ENCODE results near the gene BAIAP3. TPM values are rescaled to one million over a fixed set of nuclear protein-coding genes. Genes with fewer than 3 reads are reported as not detected.

BAIAP3 gene
- total RNA-seq, 1 donor from 2014 or later, result 3.0 TPM

DNA sequence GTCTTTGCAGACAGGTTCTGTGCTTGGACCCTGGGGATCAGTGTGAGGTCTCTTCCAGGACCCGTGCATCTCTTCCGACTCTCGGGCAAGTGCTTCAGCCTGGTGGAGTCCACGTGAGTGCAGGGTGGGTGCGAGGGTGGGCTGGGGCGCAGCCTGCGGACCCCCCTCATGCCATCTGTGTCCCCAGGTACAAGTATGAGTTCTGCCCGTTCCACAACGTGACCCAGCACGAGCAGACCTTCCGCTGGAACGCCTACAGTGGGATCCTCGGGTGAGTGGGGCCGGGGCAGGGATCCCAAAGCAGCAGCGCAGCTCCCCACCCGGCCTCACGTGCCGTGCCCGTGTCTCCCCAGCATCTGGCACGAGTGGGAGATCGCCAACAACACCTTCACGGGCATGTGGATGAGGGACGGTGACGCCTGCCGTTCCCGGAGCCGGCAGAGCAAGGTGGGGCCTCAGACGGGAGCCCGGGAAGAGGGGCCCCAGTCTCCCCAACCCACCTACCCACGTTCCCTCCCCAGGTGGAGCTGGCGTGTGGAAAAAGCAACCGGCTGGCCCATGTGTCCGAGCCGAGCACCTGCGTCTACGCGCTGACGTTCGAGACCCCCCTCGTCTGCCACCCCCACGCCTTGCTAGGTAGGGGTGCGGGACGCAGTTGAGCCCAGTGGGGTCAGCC is 28.4 kb downstream of the BAIAP3 start:
- TF ChIP-seq, protein P1, sequence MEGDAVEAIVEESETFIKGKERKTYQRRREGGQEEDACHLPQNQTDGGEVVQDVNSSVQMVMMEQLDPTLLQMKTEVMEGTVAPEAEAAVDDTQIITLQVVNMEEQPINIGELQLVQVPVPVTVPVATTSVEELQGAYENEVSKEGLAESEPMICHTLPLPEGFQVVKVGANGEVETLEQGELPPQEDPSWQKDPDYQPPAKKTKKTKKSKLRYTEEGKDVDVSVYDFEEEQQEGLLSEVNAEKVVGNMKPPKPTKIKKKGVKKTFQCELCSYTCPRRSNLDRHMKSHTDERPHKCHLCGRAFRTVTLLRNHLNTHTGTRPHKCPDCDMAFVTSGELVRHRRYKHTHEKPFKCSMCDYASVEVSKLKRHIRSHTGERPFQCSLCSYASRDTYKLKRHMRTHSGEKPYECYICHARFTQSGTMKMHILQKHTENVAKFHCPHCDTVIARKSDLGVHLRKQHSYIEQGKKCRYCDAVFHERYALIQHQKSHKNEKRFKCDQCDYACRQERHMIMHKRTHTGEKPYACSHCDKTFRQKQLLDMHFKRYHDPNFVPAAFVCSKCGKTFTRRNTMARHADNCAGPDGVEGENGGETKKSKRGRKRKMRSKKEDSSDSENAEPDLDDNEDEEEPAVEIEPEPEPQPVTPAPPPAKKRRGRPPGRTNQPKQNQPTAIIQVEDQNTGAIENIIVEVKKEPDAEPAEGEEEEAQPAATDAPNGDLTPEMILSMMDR (IDR thresholded peaks at IDR 0.05), result no peak
- no peak for DNase-seq
- Histone ChIP-seq H3K27ac (no peak overlapping the region), H3K27me3 (no peaks in the 10 kb centered on the region), H3K4me1 (no peaks in the 10 kb centered on the region), H3K9me3 (no peaks in the 10 kb centered on the region), H3K36me3 (peaks cover 69% of the 10 kb centered on the region), H3K4me3 (no peak overlapping the region)
- intact Hi-C loops (cut with DNase I), result no loop called here
- ATAC-seq, result no peak

DNA sequence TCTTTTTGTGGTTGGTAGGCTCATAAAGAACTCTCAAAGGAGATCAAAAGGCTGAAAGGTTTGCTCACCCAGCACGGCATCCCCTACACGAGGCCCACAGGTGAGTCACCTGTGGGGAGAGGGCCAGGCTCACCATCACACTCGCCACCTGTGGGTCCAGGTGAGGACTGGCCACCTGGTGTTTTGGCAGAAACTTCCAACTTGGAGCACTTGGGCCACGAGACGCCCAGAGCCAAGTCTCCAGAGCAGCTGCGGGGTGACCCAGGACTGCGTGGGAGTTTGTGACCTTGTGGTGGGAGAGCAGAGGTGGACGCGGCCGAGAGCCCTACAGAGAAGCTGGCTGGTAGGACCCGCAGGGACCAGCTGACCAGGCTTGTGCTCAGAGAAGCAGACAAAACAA is 29.4 kb downstream of the BAIAP3 start:
- Histone ChIP-seq H3K36me3 (peaks cover 69% of the 10 kb centered on the region), H3K27me3 (no peaks in the 10 kb centered on the region), H3K4me3 (no peak overlapping the region), H3K27ac (no peak overlapping the region), H3K9me3 (no peaks in the 10 kb centered on the region), H3K4me1 (no peaks in the 10 kb centered on the region)
- intact Hi-C loops (cut with DNase I), result no loop called here
- no peak for ATAC-seq
- DNase-seq, result no peak
- TF ChIP-seq, protein P1 (IDR thresholded peaks at IDR 0.05), result no peak

DNA sequence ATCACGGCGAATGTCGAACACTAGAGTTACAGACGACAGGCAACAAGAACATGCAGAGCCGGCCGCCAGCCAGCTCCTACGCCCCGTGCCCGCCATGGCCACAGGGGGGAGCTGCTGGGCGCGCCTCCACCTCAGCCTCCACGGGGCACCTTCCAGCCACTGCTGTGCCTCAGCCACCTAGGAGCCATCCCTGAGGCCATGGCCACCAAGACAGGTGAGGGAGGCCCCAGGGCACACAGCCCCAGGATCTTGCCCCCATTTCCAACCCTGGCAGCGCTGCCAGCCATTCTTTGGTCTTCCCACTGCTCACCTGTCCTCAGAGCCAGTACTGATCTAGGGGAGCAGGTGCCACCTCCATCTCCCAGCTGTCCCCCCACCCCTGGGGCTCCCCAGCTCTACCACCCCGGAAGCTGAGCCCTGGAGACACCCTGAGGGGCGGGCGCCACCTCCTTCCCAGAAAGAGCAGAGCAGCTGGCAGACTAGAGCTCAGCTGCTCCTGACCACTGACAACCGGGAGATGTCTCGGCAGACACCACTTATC is 30.1 kb downstream of the BAIAP3 start:
- TF ChIP-seq, protein P1 (IDR thresholded peaks at IDR 0.05), result peak; percentile 67
- H3K36me3 ChIP-seq, result peaks cover 69% of the 10 kb centered on the region
- peak; percentile 77 for DNase-seq
- peak; percentile 89 for ATAC-seq
- intact Hi-C loops (cut with DNase I), result no loop called here
- H3K27ac ChIP-seq, result no peak overlapping the region
- H3K27me3 ChIP-seq, result no peaks in the 10 kb centered on the region
- H3K4me1 ChIP-seq, result no peaks in the 10 kb centered on the region
- no peaks in the 10 kb centered on the region for H3K9me3 ChIP-seq
- H3K4me3 ChIP-seq, result no peak overlapping the region

DNA sequence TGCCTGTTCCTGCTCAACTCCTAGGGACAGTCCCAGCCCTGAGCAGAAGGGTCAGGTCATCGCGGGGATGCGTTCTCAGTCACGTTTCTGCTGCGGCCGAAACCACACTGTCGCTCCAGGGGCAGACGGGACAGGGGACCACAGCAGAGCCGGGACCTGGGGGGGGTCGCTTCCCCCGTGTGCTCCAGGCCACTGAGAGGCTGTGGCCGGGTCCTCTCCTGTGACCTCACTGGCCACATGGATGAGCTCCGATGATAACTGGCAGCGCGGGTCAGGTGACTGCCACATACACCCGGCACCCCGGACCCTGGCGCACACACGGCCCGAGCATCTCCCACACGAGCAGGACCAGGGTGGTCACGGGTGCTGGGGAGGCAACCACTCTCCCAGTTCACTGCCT is 31.1 kb downstream of the BAIAP3 start:
- Histone ChIP-seq H3K27me3 (no peaks in the 10 kb centered on the region), H3K4me1 (no peaks in the 10 kb centered on the region), H3K4me3 (no peak overlapping the region), H3K36me3 (peaks cover 68% of the 10 kb centered on the region), H3K27ac (no peak overlapping the region), H3K9me3 (no peaks in the 10 kb centered on the region)
- DNase-seq (no peak), ATAC-seq (no peak)
- TF ChIP-seq, protein P1 (IDR thresholded peaks at IDR 0.05), result no peak
- intact Hi-C loops (cut with DNase I), result no loop called here

DNA sequence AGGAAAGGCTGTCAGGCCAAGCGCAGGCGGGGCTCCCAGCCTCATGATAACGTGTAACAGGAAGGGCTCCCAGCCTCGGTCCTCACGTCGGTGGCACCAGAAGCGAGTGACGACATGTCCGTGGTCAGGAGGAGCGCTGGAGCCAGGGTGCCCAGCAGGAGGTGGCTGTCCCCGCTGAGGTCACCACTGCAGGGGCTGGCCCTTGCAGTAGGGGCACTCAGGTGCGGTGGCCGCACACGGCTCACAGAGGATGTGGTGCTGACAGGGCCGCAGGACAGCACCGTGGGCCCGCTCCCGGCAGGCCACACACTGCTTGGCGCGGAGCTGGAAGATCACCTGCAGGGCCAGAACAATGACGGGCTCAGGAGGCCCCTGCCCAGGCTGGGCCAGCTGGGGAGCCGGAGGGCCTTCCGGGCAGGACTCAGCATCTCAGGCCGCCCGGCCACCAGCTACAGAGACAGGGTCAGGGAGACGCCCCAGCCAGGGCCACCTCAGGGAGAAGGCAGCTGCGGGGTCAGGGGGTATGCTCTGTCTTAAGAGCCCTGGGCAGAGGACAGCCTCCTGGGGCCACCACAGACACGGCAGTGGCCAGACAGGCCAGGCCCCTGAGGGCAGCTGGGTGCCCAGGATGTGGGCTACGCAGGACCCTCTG is 32.7 kb downstream of the BAIAP3 start:
- no peaks in the 10 kb centered on the region for H3K27me3 ChIP-seq
- no peaks in the 10 kb centered on the region for H3K4me1 ChIP-seq
- TF ChIP-seq, protein P1 (IDR thresholded peaks at IDR 0.05), result no peak
- H3K36me3 ChIP-seq, result peaks cover 63% of the 10 kb centered on the region
- H3K9me3 ChIP-seq, result no peaks in the 10 kb centered on the region
- H3K4me3 ChIP-seq, result no peak overlapping the region
- no peak for DNase-seq
- peak; percentile 5 for ATAC-seq
- intact Hi-C loops (cut with DNase I), result no loop called here
- no peak overlapping the region for H3K27ac ChIP-seq
